Heart right ventricle (tissue), 16 donors: ENCODE data around the gene FHL3. TPM values are rescaled to one million over a fixed set of nuclear protein-coding genes. Genes with fewer than 3 reads are reported as not detected.

ENCODE experiments used
- ATAC-seq, 8 donors: fragments of 200-7000 bp; cut with Tn5 transposase; one replicate each; pipeline ENCODE4 v1.9.1; 2020; ENCODE audit warnings: mild to moderate bottlenecking in 8 of 8, moderate library complexity in 8 of 8, moderate number of reproducible peaks in 1 of 8
- DNase-seq, 2 donors: peaks; one replicate each; pipeline ENCODE4 v3.0.0-alpha.2; 2020
- H3K27ac ChIP-seq, 10 donors: fragments of 200-600 bp; sonication (generic) in 2 of 10; one replicate each; pipeline versions ENCODE4 v1.5.0 to v1.8.0; 2020 to 2022; ENCODE audit warnings: mild to moderate bottlenecking in 3 of 10
- H3K27me3 ChIP-seq, 7 donors: fragments of 200-600 bp; one replicate each; pipeline ENCODE4 v1.8.0; 2021 to 2022; ENCODE audit warnings: mild to moderate bottlenecking in 2 of 7
- H3K36me3 ChIP-seq, 9 donors: fragments of 200-600 bp; sonication (generic) in 1 of 9; one replicate each; pipeline versions ENCODE4 v1.5.0 to v1.8.0; 2020 to 2022; ENCODE audit warnings: mild to moderate bottlenecking in 2 of 9
- H3K4me1 ChIP-seq, 9 donors: fragments of 200-600 bp; sonication (generic) in 1 of 9; one replicate each; pipeline versions ENCODE4 v1.5.0 to v1.8.0; 2020 to 2022; ENCODE audit warnings: mild to moderate bottlenecking in 4 of 9
- H3K4me3 ChIP-seq, 10 donors: fragments of 200-600 bp; sonication (generic) in 2 of 10; one replicate each; pipeline versions ENCODE4 v1.5.0 to v1.8.0; 2020 to 2022; ENCODE audit warnings: mild to moderate bottlenecking in 7 of 10, moderate library complexity in 2 of 10
- H3K9me3 ChIP-seq, 11 donors: fragments of 200-600 bp in 10 of 11; sonication (generic) in 2 of 11; one replicate each; pipeline versions ENCODE4 v1.5.0 to v1.8.0; 2013 to 2022; ENCODE audit warnings: mild to moderate bottlenecking in 2 of 11, control low read depth in 1 of 11, moderate library complexity in 1 of 11
- WGBS, 2 donors: extraction: QIAGEN DNeasy Blood & Tissue Kit; methylation state at CpG; one replicate each; pipeline ENCODE4 v1.1.7; 2013; ENCODE audit warnings: inconsistent platforms in 1 of 2; 5-methylcytosine and 5-hydroxymethylcytosine counted together
- intact Hi-C, 10 donors: fragments of 100-400 bp; cut with DNase I; formaldehyde crosslinking; loops; one replicate each; pipeline versions ENCODE4 v1.11.1 to v1.14.2; 2022
- polyA plus RNA-seq, 2 donors: library from polyadenylated mRNA; stranded (reverse); fragments of 200-250 nt; gene quantifications; one replicate each; pipeline ENCODE4 v1.2.3, GENCODE V29; 2013
- total RNA-seq, 10 donors: library from RNA; stranded (reverse); fragmentation: NEBNext Ultra II Directional in 3 of 10; extraction: Animal tissue kit (Norgen Biotek cat#: 25700) in 3 of 10; gene quantifications; one replicate each; pipeline versions ENCODE4 v1.2.1 to v1.2.4, GENCODE V29; 2021 to 2023
- TF ChIP-seq, protein P1 (sequence below), 9 donors: fragments of 200-600 bp; sonication (generic) in 2 of 9; IDR thresholded peaks; one replicate each; pipeline versions ENCODE4 v1.5.0 to v1.8.0; 2021 to 2022; ENCODE audit warnings: antibody characterized with exemption in 9 of 9, mild to moderate bottlenecking in 5 of 9, moderate library complexity in 1 of 9
- donor health status: Arrhythmogenic right ventricular cardiomyopathy.
- donor health status: ischemic (EF 13 %, LVEDD 7.1; RV severe dilation, severe dysfunction).
- donor health status: healthy with polysubstance abuse.
- donor health status: DM: no; HTN: yes; CAD: no.
- donor health status: DM: no; HTN: no; CAD: no.
- donor health status: ischemic (EF 25% LVEDD 6.9; RV normal size, moderate dysfunction).
- donor health status: ischemic (EF 25% LVEDD 5.7; RV mildly dilated, moderate dysfunction).
- donor health status: healthy.
- donor health status: DM: yes; HTN: yes; CAD: no.
- donor health status: Ischemic cardiomyopathy.
- donor health status: ischemic (EF 35%, LVEDD 5.7; RV mildly dilated, moderate dysfunction).
- donor health status: nonischemic (EF 11% LVEDD 7.7; RV severe dilation, severe dysfunction).
- donor health status: DM: yes; HTN: yes; CAD: no.
- donor health status: PGD.
- donor health status: ischemic (EF 29% LVEDD 5.4; RV normal size, mild dysfunction).
- donor health status: nonischemic (EF 23%, LVEDD 6.1; RV moderate dilation, normal function).

FHL3 gene
- total and polyA plus RNA-seq, 12 donors: 5.8 to 23.8 (median 9.1) TPM

DNA sequence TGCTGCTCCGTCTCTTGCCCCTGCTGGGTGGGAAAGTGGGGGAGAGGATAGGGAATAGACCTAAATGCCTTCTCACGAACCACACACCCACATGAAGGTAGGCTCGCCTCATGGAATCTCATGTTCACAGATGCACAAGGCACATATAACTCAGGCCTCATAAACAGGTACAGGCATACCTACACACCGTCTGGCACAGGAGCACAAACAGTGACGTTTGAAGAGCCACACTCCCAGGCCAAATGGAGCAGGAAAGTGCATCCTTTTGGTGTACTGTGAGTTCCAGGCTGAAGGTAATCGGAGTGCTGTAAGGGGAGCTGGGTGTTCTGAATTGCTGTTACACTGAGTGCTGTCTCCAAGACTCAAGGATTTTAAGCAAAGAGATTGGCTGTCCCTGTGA, 20.4 kb upstream of the FHL3 start:
- Histone ChIP-seq H3K9me3 (no peaks in the 10 kb centered on the region), H3K27me3 (no peaks in the 10 kb centered on the region), H3K4me1 (peaks cover 11 to 34% (median 20%) of the 10 kb centered on the region in 9 donors), H3K36me3 (peaks cover 0 to 64% (median 49%) of the 10 kb centered on the region in 9 donors), H3K27ac (no peak overlapping the region), H3K4me3 (no peak overlapping the region)
- 90 to 91% methylated on average over 6 of the region's 6 CpGs for WGBS, 2 donors
- intact Hi-C loops: loop anchor here in 7 of 10 donors (5.0 to 10.0 kb wide), 2 partner anchors 809 to 812 kb away; no protein-coding TSS in a partner anchor
- ATAC-seq: no peak
- TF ChIP-seq, protein P1, sequence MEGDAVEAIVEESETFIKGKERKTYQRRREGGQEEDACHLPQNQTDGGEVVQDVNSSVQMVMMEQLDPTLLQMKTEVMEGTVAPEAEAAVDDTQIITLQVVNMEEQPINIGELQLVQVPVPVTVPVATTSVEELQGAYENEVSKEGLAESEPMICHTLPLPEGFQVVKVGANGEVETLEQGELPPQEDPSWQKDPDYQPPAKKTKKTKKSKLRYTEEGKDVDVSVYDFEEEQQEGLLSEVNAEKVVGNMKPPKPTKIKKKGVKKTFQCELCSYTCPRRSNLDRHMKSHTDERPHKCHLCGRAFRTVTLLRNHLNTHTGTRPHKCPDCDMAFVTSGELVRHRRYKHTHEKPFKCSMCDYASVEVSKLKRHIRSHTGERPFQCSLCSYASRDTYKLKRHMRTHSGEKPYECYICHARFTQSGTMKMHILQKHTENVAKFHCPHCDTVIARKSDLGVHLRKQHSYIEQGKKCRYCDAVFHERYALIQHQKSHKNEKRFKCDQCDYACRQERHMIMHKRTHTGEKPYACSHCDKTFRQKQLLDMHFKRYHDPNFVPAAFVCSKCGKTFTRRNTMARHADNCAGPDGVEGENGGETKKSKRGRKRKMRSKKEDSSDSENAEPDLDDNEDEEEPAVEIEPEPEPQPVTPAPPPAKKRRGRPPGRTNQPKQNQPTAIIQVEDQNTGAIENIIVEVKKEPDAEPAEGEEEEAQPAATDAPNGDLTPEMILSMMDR (IDR thresholded peaks at IDR 0.05): no peak
- no peak for DNase-seq

DNA sequence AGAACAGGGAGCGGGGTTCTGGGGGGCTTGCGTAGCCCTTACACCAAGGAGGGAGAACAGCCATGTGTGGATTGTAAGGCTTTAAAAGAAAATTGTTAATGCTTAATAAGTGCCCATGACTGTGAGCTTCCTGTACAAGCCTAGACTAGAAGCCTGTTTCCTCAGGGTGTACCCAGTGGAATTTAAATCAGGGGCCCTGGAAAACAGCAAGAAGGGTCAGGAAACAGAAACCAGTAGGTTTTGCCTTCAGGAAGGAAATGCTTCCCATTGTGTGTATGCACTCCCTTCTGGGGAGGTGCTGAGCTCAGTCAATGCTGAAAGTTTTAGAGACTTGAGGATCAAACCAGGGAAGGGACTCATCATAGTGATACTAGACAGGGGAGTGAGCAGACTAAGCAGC, 19.9 kb upstream of the FHL3 start:
- ATAC-seq: no peak

DNA sequence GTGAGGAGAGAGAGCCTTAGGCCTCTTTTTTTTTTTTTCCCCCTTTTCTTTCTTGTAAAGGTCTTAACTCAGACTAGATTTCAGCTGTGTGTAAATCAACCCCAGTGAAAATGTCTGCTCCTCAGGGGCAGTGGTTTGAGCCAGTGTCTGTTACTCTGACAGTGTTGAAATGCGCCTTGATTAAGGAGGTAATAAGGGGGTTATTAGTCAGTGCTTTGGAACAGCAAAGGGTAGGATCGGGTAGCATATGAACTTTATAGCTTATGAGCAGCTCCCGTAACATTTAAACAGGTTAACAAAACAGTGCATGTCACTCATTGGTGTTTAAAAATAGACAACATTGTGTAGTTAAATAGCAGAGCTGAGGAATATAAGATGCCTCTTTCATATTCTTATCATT, 17.5 kb upstream of the FHL3 start:
- WGBS, 2 donors: 72 to 80% methylated on average over 3 of the region's 3 CpGs
- H3K4me1 ChIP-seq: peaks cover 0 to 11% (median under 1%) of the 10 kb centered on the region in 9 donors
- TF ChIP-seq, protein P1 (IDR thresholded peaks at IDR 0.05): no peak
- H3K4me3 ChIP-seq: no peak overlapping the region
- H3K27me3 ChIP-seq: no peaks in the 10 kb centered on the region
- no peaks in the 10 kb centered on the region for H3K9me3 ChIP-seq
- peaks cover 4 to 92% (median 69%) of the 10 kb centered on the region in 9 donors for H3K36me3 ChIP-seq
- no peak overlapping the region for H3K27ac ChIP-seq
- ATAC-seq (peak in 2 of 8 donors; percentile 20 to 54), DNase-seq (no peak)
- intact Hi-C loops: loop anchor here in 5 of 10 donors (10.0 kb wide), 1 partner anchor 812 kb away; no protein-coding TSS in a partner anchor

More for the DNA sequence above, 19.9 kb upstream of the FHL3 start:
- Histone ChIP-seq H3K27me3 (no peaks in the 10 kb centered on the region), H3K4me3 (no peak overlapping the region), H3K9me3 (no peaks in the 10 kb centered on the region), H3K36me3 (peaks cover 0 to 68% (median 53%) of the 10 kb centered on the region in 9 donors), H3K27ac (no peak overlapping the region), H3K4me1 (peaks cover 9 to 30% (median 16%) of the 10 kb centered on the region in 9 donors)
- DNase-seq: no peak
- 98% methylated on average over 2 of the region's 2 CpGs for WGBS, 2 donors
- intact Hi-C loops: loop anchor here in 7 of 10 donors (5.0 to 10.0 kb wide), 2 partner anchors 810 to 812 kb away; no protein-coding TSS in a partner anchor
- TF ChIP-seq, protein P1 (IDR thresholded peaks at IDR 0.05): no peak

DNA sequence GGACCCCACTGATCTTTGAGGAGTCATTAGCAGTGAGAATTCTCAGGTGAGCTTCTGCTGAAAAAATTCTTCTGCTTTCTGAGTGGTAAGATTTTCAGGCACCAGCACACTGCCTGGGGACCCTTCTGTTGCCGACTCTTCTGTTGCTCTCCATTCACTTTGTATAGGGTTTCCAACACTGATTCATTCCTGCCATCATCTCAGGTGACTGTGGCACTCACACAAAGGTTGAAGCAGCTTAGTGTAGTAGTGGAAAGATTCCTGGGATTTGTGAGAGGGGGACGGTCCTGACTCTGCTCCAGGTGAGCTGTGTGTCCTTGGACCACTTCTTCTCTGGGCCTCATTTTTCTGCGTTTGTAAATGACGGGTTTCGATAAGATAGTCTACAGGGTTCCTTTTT, 16.7 kb upstream of the FHL3 start:
- no peak for DNase-seq

More for the DNA sequence above, 16.7 kb upstream of the FHL3 start:
- Histone ChIP-seq H3K4me1 (peaks cover 0 to 19% (median 9%) of the 10 kb centered on the region in 9 donors), H3K36me3 (peaks cover 5 to 99% (median 72%) of the 10 kb centered on the region in 9 donors), H3K27me3 (no peaks in the 10 kb centered on the region), H3K9me3 (no peaks in the 10 kb centered on the region), H3K4me3 (no peak overlapping the region), H3K27ac (no peak overlapping the region)
- intact Hi-C loops: loop anchor here in 5 of 10 donors (10.0 kb wide), 1 partner anchor 813 kb away; no protein-coding TSS in a partner anchor
- TF ChIP-seq, protein P1 (IDR thresholded peaks at IDR 0.05): no peak
- no peak for ATAC-seq
- 89 to 95% methylated on average over 5 of the region's 5 CpGs for WGBS, 2 donors
